ENCODE results near the gene IGF2BP2. TPM values are rescaled to one million over a fixed set of nuclear protein-coding genes. Genes with fewer than 3 reads are reported as not detected.

Gene IGF2BP2
- total and polyA plus RNA-seq, 9 of the 15 experiments (the other 6 are each of a cell fraction or from before 2014, with no cell fraction given), result 3.2 to 59.6 (median 30.5) TPM

GRCh38 chr3:185702262-185703225 is 122.3 kb downstream of the IGF2BP2 start:
- no peak for FAIRE-seq
- peaks cover 66% of the 10 kb centered on the region for H3K79me2 ChIP-seq (ENCODE audit: control insufficient read depth, insufficient read depth, low read length)

More at GRCh38 chr3:185702262-185703225, 122.3 kb downstream of the IGF2BP2 start:
- H4K20me1 ChIP-seq (replicated peaks; ENCODE audit: control insufficient read depth, insufficient read depth, low read length), result no peaks in the 10 kb centered on the region
- DNase-seq (ENCODE audit: extremely low read depth in 1 of 4, low spot score in 3 of 4), result peak in 3 of 4 experiments; percentile 15 to 33 (median 23)
- TF ChIP-seq ZNF75A (CRISPR knock-in tag; IDR thresholded peaks at IDR 0.05) (peak; percentile 67; the same call in 1 of the 2 replicates), PTTG1 (tag; IDR thresholded peaks at IDR 0.05; ENCODE audit: low read depth) (no peak), PKNOX1 (IDR thresholded peaks at IDR 0.05) (peak; percentile 47), ATF2 (CRISPR knock-in tag; IDR thresholded peaks at IDR 0.05) (no peak), ARID2 (IDR thresholded peaks at IDR 0.05) (0 out of 2 replicates have a peak, but pooled peaks have one; percentile 10), CREB3 (tag; conservative IDR thresholded peaks at IDR 0.05; ENCODE audit: low read depth) (no peak), YY1 (IDR thresholded peaks at IDR 0.05; ENCODE audit: borderline replicate concordance in 1 of 3, control insufficient read depth in 1 of 3, extremely low read depth in 1 of 3, insufficient read depth in 3 of 3, insufficient read length in 1 of 3, insufficient replicate concordance in 2 of 3, low read depth in 1 of 3, low read length in 2 of 3) (peak in 1 of 3 experiments; percentile 35), SRSF1 (IDR thresholded peaks at IDR 0.05; ENCODE audit: low read depth, low read length) (no peak), NFRKB (IDR thresholded peaks at IDR 0.05; ENCODE audit: low read depth) (peak; percentile 43; the same call in 1 of the 2 replicates), PTBP1 (IDR thresholded peaks at IDR 0.05; ENCODE audit: low read depth, low read length) (no peak)
- peaks cover 4 to 32% of the 10 kb centered on the region in 2 experiments for H3K4me1 ChIP-seq (replicated peaks in 1 of 2; ENCODE audit: control insufficient read depth in 2 of 2, insufficient read depth in 2 of 2, low read length in 2 of 2)
- no peaks in the 10 kb centered on the region for H3K27me3 ChIP-seq (ENCODE audit: control insufficient read depth in 2 of 2, insufficient read depth in 2 of 2, low read length in 2 of 2)
- H3K9ac ChIP-seq (ENCODE audit: insufficient read depth in 1 of 2, low read depth in 2 of 2, low read length in 2 of 2), result peak overlapping the region in 1 of 2 experiments; percentile 2; a peak in 3 of 4 replicates
- peak; percentile 47 for ATAC-seq
- H3K9me1 ChIP-seq (ENCODE audit: control insufficient read depth, insufficient read depth, low read length), result no peaks in the 10 kb centered on the region
- 31% methylated on average over 9 of the region's 10 CpGs for WGBS (ENCODE audit: insufficient coverage, low coverage, missing lambda C conversion rate)
- no peaks in the 10 kb centered on the region; the same call in 2 of the 3 replicates for H3K36me3 ChIP-seq (ENCODE audit: control insufficient read depth, insufficient read depth, low read length)
- no peak overlapping the region for H3K4me3 ChIP-seq
- ChIA-PET POLR2A (interaction anchor here (0.6 to 2.5 kb wide), 6 partner anchors 8 to 109 kb away, joined by 3 to 10 read pairs (median 4); no protein-coding TSS in a partner anchor), CTCF (ENCODE audit: low intra/inter-chr PET ratio) (no interaction called here)
- in situ Hi-C loops (cut with MboI), result no loop called here
- peak overlapping the region; percentile 62 for H3K4me2 ChIP-seq (ENCODE audit: insufficient read depth, low read length)
- no TSS peak for BruUV-seq (replicated peaks)
- H2AFZ ChIP-seq (ENCODE audit: low read depth, low read length), result peak overlapping the region; percentile 13; the same call in 1 of the 2 replicates
- peak overlapping the region; percentile 73; the same call in 2 of the 3 replicates for H3K27ac ChIP-seq (ENCODE audit: extremely low read depth, low read depth, low read length)
- H3K9me3 ChIP-seq (replicated peaks; ENCODE audit: control insufficient read depth, insufficient read depth, low read depth, low read length), result no peaks in the 10 kb centered on the region
- intact Hi-C loops (cut with micrococcal nuclease), result no loop called here
